Activated CD8-positive, alpha-beta memory T cell treated with anti-CD3 and anti-CD28 coated beads, Interleukin-2, amount 50 U/mL, for 24 hours (primary cell): Measurements from ENCODE around the gene HS3ST5.

Experiments
- DNase-seq: peaks from one replicate; pipeline ENCODE4 v3.0.0-alpha.2; 2020; ENCODE audit errors: extremely low read depth

HS3ST5 gene, protein sequence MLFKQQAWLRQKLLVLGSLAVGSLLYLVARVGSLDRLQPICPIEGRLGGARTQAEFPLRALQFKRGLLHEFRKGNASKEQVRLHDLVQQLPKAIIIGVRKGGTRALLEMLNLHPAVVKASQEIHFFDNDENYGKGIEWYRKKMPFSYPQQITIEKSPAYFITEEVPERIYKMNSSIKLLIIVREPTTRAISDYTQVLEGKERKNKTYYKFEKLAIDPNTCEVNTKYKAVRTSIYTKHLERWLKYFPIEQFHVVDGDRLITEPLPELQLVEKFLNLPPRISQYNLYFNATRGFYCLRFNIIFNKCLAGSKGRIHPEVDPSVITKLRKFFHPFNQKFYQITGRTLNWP

DNA sequence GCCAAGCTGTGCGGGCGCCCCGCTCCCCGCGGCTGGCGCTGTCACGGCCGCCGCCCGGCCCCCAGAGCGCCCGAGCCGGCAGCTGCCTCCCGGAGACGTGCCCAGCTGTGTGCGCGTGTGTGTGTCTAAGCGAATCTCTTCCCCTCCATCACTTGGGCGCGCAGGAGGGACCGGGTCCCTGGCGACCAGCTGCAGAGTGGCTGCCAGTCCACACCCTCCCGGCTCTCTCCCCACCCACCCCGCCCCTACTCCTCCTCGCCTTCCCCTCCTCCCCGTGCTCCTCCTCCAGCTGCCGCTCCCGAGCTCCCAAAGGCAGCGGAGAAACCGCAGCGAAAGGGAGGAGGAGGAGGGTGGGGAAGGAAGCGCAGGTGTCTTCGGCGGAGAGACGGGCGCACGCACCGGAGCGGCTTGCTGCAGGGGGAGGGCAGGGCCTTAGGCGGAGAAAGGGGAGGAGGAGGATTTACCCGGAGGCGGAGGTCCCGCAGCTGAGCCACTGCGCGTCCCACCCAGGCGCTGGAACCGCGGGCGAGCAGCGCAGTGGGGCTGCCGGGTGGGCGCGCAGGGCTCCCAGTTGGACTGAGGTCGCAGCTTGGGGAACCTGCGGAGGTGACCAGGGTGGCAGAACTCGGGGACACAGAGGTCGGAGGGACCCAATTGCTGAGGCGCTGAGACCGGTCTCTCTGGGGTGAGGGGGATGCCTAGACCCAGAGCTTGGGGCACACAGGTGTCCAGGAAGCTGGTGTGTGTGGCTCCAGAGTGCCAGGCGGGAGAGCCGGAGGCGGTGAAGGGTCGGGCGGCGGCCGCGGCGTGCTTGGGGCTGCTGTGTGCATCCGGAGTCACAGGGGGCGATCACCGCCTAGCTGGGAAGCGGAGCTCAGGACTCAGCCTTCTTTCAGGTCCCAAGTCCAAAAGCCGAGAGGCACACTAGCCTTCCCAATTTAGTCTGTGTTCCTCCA is at the start of gene HS3ST5:
Gene HS3ST5, minus strand, starts transcription at position 198 of the 956 bp plus-strand sequence. CDS start 280,178 bp downstream, outside the sequence.
- no peak for DNase-seq

DNA sequence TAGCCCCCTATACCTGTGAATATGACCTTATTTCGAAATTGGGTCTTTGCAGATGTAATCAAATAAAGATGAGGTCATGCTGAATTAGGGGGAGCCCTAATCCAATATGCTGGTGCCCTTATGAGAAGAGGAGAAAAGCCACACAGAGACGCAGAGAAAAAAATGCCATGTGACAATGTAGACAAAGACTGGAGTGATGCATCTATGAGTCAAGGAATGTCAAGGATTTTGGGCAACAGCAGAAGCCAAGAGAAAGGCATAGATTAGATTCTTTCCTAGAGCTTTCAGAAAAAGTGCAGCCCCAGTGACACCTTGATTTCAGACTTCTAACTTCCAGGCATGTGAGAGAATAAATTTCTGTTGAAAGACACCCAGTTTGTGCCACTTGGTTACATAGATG is 47.4 kb upstream of the HS3ST5 start:
- no peak for DNase-seq

- DNase-seq = no peak
Observed at GRCh38 chr6:114389111-114389510, 46.3 kb upstream of the HS3ST5 start.

DNA sequence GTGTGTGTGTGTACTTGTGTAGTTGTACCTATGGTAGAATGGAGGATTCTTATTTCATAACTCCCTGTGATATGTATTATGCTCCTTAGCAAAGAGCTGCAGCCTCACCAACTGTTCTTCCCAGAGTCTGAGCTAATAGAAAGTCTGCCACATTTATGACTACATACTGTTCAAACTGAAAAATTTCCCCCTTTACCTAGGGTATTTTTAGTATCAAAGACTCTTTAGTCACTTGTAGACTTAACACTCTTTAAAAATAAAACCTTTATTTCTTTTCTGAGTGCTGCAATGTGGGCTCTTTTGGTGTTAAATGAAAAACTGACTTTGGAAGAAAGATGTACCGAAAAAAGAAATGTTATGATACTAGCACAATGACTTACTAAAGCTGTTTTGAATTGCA is 39.6 kb upstream of the HS3ST5 start:
- DNase-seq = no peak

DNA sequence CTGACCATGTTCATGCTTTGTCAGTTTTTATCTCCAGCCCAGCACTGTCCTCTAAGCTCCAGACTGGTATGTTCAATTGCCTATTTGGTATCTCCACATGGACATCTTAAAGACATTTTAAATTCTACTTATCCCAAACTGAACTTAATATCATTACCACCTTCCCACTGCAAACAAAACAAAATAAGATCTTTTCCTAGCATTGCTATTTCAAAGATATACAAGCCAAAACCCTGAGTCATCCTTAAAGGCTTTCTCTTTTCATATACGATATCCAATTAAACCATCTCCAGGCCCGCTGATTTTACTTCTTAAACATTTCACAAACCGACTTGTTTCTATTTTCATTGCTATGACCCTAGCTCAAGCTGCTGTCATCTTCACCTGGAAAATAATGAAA is 35.1 kb upstream of the HS3ST5 start:
- DNase-seq = no peak

DNA sequence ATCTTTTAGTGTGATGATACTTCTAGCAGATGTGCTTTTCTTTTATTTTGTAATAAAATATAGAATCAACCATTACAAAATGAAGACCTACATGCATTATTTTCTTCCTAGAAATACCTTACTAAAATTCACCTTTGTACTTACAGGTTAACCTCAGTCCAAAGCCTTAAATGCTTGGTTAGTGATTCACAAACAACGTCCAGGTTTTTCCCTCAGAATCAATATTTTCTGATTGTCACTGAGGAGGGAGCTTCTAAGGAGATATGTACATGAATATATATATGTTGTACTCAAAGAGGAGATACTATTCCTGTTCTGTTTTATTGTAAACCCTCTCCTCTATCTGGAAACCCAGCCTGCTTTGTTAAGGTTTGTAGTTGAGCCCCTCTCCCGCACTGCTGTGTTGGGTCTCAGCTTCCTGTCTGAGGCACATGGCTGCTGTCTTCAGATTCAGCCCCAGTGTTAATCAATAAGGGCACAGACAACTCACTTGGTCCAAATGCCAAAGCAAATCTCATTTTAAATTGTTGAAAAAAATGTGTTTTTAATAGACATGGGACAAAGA is 33.9 kb upstream of the HS3ST5 start:
- no peak for DNase-seq

- no peak for DNase-seq
Observed at GRCh38 chr6:114375541-114376192, 32.8 kb upstream of the HS3ST5 start.

DNA sequence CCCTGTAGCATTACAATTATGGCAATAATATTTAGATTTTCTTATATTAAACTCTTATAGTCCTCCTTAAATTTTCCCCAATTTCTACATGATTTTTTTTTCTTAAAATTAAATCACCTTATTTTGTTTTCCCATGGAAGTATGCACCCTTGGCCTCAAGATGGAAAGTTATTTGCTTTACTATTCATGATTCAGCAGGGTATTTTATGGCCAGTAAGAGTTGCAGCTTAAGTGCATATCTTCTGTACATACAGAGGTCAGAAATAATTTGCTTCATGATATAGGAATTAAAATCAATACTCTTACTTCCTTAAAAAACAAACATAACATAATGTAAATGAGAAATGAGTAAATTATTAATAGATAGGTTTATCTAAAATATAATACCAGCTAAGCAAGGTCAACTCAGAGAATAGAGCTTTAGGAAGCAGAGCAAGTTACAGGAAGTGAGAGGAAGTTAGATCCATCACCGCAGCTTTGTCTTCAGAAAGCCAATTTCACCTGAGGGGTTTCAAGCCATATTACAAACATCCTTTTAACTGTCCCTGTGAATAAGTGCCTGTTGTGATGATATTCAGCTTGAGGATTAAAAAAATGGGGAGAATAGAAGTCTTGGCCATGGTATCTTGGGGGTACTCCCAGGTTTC is 24.6 kb upstream of the HS3ST5 start:
- no peak for DNase-seq

DNA sequence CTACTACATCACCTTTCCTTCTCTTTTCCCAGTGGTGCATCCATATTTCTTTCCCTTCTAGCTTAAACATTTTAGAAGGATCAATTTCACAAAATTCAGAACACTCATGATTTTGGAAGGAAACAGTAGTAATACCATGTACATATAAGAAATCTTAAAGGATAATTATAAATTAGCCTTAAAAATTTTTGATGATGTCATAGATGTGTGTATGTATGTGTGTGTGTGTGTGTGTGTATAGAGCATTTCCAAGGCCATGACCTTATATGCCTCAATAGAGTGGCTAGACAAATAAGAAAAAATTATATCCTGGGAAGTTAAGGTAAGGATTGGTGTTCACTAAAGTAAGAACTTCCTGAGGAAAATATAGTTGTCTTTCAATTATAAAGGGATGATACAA is 24.1 kb upstream of the HS3ST5 start:
- no peak for DNase-seq

GRCh38 chr6:114364301-114364700 is 21.5 kb upstream of the HS3ST5 start:
- DNase-seq = no peak

DNA sequence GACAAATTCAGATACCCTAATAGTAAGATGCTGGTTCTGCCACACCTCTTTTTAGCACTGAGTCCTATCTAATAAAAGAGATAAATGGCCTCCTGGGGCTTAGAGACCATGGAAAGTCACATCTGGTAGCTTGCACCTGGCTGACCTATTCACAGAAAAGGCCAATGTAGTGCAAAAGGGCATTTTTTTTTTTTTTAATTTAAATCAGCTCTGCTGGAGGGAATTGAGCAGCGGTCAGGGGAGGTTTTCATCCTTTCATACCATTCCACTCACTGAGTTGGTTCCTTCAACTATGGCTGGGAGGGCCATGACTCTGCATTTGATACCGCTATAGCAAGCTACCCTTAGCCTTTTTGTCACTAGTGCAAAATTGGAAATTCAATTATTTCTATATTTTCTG is 20.1 kb upstream of the HS3ST5 start:
- DNase-seq = no peak

GRCh38 chr6:114362396-114362795 is 19.6 kb upstream of the HS3ST5 start:
- DNase-seq = no peak

GRCh38 chr6:114361036-114361435 is 18.2 kb upstream of the HS3ST5 start:
- no peak for DNase-seq

- no peak for DNase-seq
Observed at GRCh38 chr6:114355300-114355699, 12.5 kb upstream of the HS3ST5 start.

GRCh38 chr6:114354482-114354881 is 11.7 kb upstream of the HS3ST5 start:
- no peak for DNase-seq

GRCh38 chr6:114346451-114346850 is 3.6 kb upstream of the HS3ST5 start:
- DNase-seq = no peak

DNA sequence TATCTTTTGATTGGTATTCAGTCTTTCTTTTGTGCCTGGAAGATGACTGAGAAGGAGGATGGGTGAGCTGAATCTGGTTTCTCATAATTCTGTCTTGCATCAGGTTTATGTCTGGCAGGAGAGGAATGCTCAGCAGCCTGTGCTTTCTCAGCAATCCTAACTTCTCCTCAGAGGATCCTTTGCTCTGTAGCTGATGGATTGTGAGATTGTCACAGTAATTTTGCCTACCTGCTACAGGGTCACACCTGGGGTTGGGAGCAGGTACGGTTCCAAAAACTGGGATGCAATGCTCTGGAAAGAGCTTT is 2.1 kb upstream of the HS3ST5 start:
- no peak for DNase-seq

DNA sequence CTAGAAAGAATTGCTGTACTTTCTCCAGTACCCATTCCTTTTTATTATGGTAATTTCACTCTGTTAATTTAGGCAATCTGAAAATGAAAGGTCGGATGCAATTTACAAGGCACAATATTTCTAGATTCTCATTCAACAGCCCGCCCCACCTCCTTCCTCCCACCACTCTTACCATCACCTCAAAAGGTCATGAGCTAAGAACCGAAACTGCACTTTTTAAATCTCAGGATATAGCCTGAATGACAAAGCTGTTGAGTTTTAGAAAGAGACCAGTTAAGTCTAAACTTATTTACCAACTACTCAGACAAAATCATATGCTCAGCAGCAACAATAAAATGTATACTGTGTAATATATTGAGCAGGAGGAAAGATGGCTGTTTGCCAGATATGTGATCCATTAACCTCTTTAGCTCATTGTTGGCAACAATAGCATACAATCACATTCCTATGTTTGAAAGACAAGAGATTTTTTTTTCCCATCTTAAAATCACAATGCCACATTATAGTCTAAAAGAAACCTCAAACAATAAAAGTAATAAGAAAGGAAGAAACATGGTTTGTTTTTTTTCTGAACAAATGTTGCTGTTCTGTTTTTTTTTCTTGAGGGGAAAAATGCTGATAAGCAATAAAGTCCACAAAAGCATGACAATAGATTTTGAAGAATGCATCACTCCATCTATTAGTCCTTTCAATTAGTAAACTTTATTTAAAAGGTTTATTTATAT is 1.6 kb upstream of the HS3ST5 start:
- no peak for DNase-seq

- DNase-seq = no peak
Observed at GRCh38 chr6:114343782-114344144, 940 bp upstream of the HS3ST5 start.

DNA sequence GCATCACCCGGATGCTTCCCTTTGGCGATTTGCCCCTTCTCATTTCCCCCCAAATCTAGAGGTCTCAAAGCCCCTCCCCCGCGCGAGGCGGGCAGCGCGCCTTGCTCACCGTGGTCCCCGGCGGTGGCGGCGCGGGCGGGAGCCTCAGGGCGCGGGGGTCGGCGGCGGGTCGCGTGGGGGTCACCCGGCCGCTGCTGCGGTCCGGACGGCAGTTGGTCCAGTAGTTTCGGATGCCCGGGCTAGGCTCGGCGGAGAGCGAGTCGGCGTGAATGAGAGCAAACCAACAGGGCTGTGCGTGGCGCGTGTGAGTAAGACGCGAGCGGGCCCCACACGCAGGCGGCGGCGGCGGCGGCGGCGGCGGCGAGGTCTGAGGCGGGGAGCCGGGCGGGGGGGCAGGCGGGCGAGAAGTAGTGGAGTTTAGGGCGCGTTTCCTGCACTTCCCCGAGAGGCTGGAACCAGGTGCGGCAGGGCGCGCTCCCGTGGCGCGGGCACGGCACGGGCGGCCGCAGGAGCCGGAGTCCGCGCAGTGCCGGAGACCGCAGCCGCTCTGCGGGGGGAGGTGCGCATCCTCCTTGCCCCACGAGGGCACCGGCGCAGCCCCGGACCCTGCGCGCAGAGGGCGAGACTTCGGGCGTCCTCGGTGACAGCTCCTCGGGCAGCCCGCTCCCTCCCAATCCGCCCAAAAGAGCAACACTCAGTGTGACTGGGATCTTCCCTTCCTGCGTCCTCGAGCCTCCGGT is 567 bp downstream of the HS3ST5 start:
- DNase-seq = no peak
